H9 (cell line): ENCODE data around the gene SLC25A11. TPM values are rescaled to one million over a fixed set of nuclear protein-coding genes. Genes with fewer than 3 reads are reported as not detected.

Experiments
- DNase-seq: peaks from one replicate; pipeline ENCODE4 v3.0.0-alpha.2; 2017
- H2AFZ ChIP-seq: one replicate; pipeline ENCODE4 v1.6.1; 2013; ENCODE audit warnings: mild to moderate bottlenecking, low read length, control low read depth, moderate library complexity
- H2AK5ac ChIP-seq: 2 replicates; pipeline ENCODE4 v1.6.1; 2013; ENCODE audit warnings: low read length, control low read depth, mixed read lengths; ENCODE audit not compliant: insufficient read length
- H2BK120ac ChIP-seq: one replicate; pipeline ENCODE4 v1.6.1; 2013; ENCODE audit warnings: low read depth, mild to moderate bottlenecking, low read length, control low read depth, inconsistent platforms; ENCODE audit not compliant: poor library complexity, severe bottlenecking
- H2BK12ac ChIP-seq: 2 replicates; pipeline ENCODE4 v1.6.1; 2013; ENCODE audit warnings: low read length, control low read depth, mixed read lengths, low read depth; ENCODE audit not compliant: insufficient read length
- H2BK15ac ChIP-seq: 2 replicates; pipeline ENCODE4 v1.6.1; 2013; ENCODE audit warnings: low read depth, low read length, control low read depth
- H2BK20ac ChIP-seq: one replicate; pipeline ENCODE4 v1.6.1; 2013; ENCODE audit warnings: low read depth, mild to moderate bottlenecking, low read length, control low read depth, inconsistent platforms; ENCODE audit not compliant: poor library complexity, severe bottlenecking
- H2BK5ac ChIP-seq: 2 replicates; pipeline ENCODE4 v1.6.1; 2013; ENCODE audit warnings: low read length, control low read depth, mixed read lengths; ENCODE audit not compliant: insufficient read length
- H3K14ac ChIP-seq: 2 replicates; pipeline ENCODE4 v1.6.1; 2013; ENCODE audit warnings: low read length, control low read depth; ENCODE audit not compliant: insufficient read depth
- H3K18ac ChIP-seq: 2 replicates; pipeline ENCODE4 v1.6.1; 2013; ENCODE audit warnings: low read depth, mild to moderate bottlenecking, mixed read lengths, low read length, control low read depth; ENCODE audit not compliant: insufficient read length
- H3K23ac ChIP-seq: 2 replicates; pipeline ENCODE4 v1.6.1; 2013; ENCODE audit warnings: low read length, control low read depth, mixed read lengths, low read depth; ENCODE audit not compliant: insufficient read length
- H3K23me2 ChIP-seq: 2 replicates; pipeline ENCODE4 v1.6.1; 2013; ENCODE audit warnings: low read depth, mild to moderate bottlenecking, mixed read lengths, low read length, control low read depth; ENCODE audit not compliant: insufficient read length, poor library complexity, severe bottlenecking
- H3K27ac ChIP-seq: 2 replicates; pipeline ENCODE4 v1.5.1; 2013; ENCODE audit warnings: low read length, control low read depth, mixed read lengths, low read depth; ENCODE audit not compliant: insufficient read length
- H3K27me3 ChIP-seq: 2 replicates; pipeline ENCODE4 v1.6.1; 2013; ENCODE audit warnings: low read length, control low read depth, inconsistent platforms; ENCODE audit not compliant: insufficient read depth
- H3K4ac ChIP-seq: 2 replicates; pipeline ENCODE4 v1.6.1; 2013; ENCODE audit warnings: low read depth, mild to moderate bottlenecking, control low read depth, inconsistent platforms, low read length, moderate library complexity
- H3K4me1 ChIP-seq: 2 replicates; pipeline ENCODE4 v1.6.1; 2013; ENCODE audit warnings: low read length, control low read depth, inconsistent platforms; ENCODE audit not compliant: insufficient read depth
- H3K4me2 ChIP-seq: 2 replicates; pipeline ENCODE4 v1.6.1; 2013; ENCODE audit warnings: low read length, control low read depth, mixed read lengths; ENCODE audit not compliant: insufficient read length, insufficient read depth
- H3K56ac ChIP-seq: 2 replicates; pipeline ENCODE4 v1.6.1; 2013; ENCODE audit warnings: low read depth, mild to moderate bottlenecking, mixed read lengths, low read length, control low read depth; ENCODE audit not compliant: insufficient read length
- H3K79me1 ChIP-seq: 2 replicates; pipeline ENCODE4 v1.6.1; 2013; ENCODE audit warnings: low read depth, mild to moderate bottlenecking, moderate library complexity, low read length, control low read depth, inconsistent platforms; ENCODE audit not compliant: insufficient read depth, poor library complexity, severe bottlenecking
- H3K79me2 ChIP-seq: 2 replicates; pipeline ENCODE4 v1.6.1; 2013; ENCODE audit warnings: low read length, control low read depth, inconsistent platforms; ENCODE audit not compliant: insufficient read depth
- H3K9ac ChIP-seq: 2 replicates; pipeline ENCODE4 v1.6.1; 2013; ENCODE audit warnings: low read length, control low read depth, mixed read lengths; ENCODE audit not compliant: insufficient read length; ENCODE audit errors: extremely low read depth
- H3K9me3 ChIP-seq: one replicate; pipeline ENCODE4 v1.6.1; 2013; ENCODE audit warnings: low read depth, low read length, inconsistent platforms; ENCODE audit not compliant: control insufficient read depth
- H3T11ph ChIP-seq: one replicate; pipeline ENCODE4 v1.6.1; 2013; ENCODE audit warnings: mild to moderate bottlenecking, low read length, control low read depth, inconsistent platforms
- H4K20me1 ChIP-seq: one replicate; pipeline ENCODE4 v1.6.1; 2013; ENCODE audit not compliant: control insufficient read depth, insufficient read length, insufficient read depth
- H4K5ac ChIP-seq: 2 replicates; pipeline ENCODE4 v1.6.1; 2013; ENCODE audit warnings: low read depth, mild to moderate bottlenecking, mixed read lengths, low read length, control low read depth; ENCODE audit not compliant: insufficient read length
- H4K8ac ChIP-seq: replicated peaks from 2 replicates; pipeline ENCODE4 v1.6.1; 2013; ENCODE audit warnings: low read length, control low read depth, mixed read lengths, low read depth; ENCODE audit not compliant: insufficient read length
- H4K91ac ChIP-seq: 2 replicates; pipeline ENCODE4 v1.6.1; 2013; ENCODE audit warnings: low read depth, mild to moderate bottlenecking, moderate library complexity, mixed read lengths, low read length, control low read depth; ENCODE audit not compliant: insufficient read length
- H3K27ac Mint-ChIP-seq, 3 experiments: 2 replicates in 2 of 3; 3 replicates in 1 of 3; pipeline ENCODE4 v1.8.0; 2020 to 2021; ENCODE audit warnings: mixed read lengths in 3 of 3, mild to moderate bottlenecking in 1 of 3, moderate library complexity in 1 of 3
- H3K27me3 Mint-ChIP-seq: 2 replicates; pipeline ENCODE4 v1.8.0; 2021; ENCODE audit warnings: low read depth, mild to moderate bottlenecking, moderate library complexity, mixed read lengths
- H3K36me3 Mint-ChIP-seq, 3 experiments: 2 replicates in 2 of 3; 3 replicates in 1 of 3; pipeline ENCODE4 v1.8.0; 2020 to 2021; ENCODE audit warnings: low read depth in 3 of 3, mixed read lengths in 3 of 3; ENCODE audit not compliant: insufficient read depth in 1 of 3
- H3K4me1 Mint-ChIP-seq, 2 experiments: 2 replicates each; pipeline ENCODE4 v1.8.0; 2020; ENCODE audit warnings: mixed read lengths in 2 of 2
- H3K4me3 Mint-ChIP-seq, 2 experiments: 2 replicates in 1 of 2; 3 replicates in 1 of 2; pipeline ENCODE4 v1.8.0; 2020 to 2021; ENCODE audit warnings: mild to moderate bottlenecking in 2 of 2, mixed read lengths in 2 of 2, moderate library complexity in 1 of 2
- H3K9me3 Mint-ChIP-seq, 2 experiments: 2 replicates in 1 of 2; 3 replicates in 1 of 2; pipeline ENCODE4 v1.8.0; 2020; ENCODE audit warnings: mild to moderate bottlenecking in 2 of 2, mixed read lengths in 2 of 2, moderate library complexity in 1 of 2
- CTCF ChIP-seq: fragments of 200-600 bp; sonication (generic); conservative IDR thresholded peaks from 3 replicates; pipeline ENCODE4 v1.8.0; 2021; ENCODE audit warnings: antibody characterized with exemption, mild to moderate bottlenecking
- WGBS: extraction: QIAGEN DNeasy Blood & Tissue Kit; methylation state at CpG from one replicate; pipeline ENCODE4 v1.1.7; 2013; ENCODE audit warnings: missing lambda C conversion rate, low lambda C conversion rate, mixed read lengths; ENCODE audit not compliant: insufficient read length; ENCODE audit errors: extremely low coverage; 5-methylcytosine and 5-hydroxymethylcytosine counted together
- total RNA-seq: library from RNA; stranded (reverse); gene quantifications from 2 replicates; pipeline ENCODE4 v1.2.1, GENCODE V29; 2021

The SLC25A11 gene
- total RNA-seq, 1 experiment from 2014 or later, result 74.9 TPM

- H4K20me1 ChIP-seq, result no peaks in the 10 kb centered on the region
- H3K9me3 ChIP-seq, result no peaks in the 10 kb centered on the region
- H2BK12ac ChIP-seq, result no peak overlapping the region
- no peak overlapping the region for H2BK20ac ChIP-seq
- H3T11ph ChIP-seq, result no peak overlapping the region
- H3K4me1 ChIP-seq, result no peaks in the 10 kb centered on the region
- H2AFZ ChIP-seq, result no peak overlapping the region
- no peak overlapping the region for H2AK5ac ChIP-seq
- no peaks in the 10 kb centered on the region for H3K23me2 ChIP-seq
- H3K27ac ChIP-seq, result no peak overlapping the region
- H3K27me3 ChIP-seq, result no peaks in the 10 kb centered on the region
- Mint-ChIP-seq H3K27me3 (no peaks in the 10 kb centered on the region), H3K4me3 (no peak overlapping the region), H3K9me3 (no peaks in the 10 kb centered on the region), H3K27ac (no peak overlapping the region; a peak in 1 of 7 replicates), H3K36me3 (peaks cover 8 to 53% (median 51%) of the 10 kb centered on the region in 3 experiments; a peak in 6 of 7 replicates), H3K4me1 (peaks cover 0 to 17% of the 10 kb centered on the region in 2 experiments; a peak in 3 of 4 replicates)
- H2BK120ac ChIP-seq, result no peak overlapping the region
- H4K8ac ChIP-seq, result no peak overlapping the region
- H4K5ac ChIP-seq, result no peak overlapping the region
- no peaks in the 10 kb centered on the region for H3K79me1 ChIP-seq
- H3K4me2 ChIP-seq, result no peak overlapping the region
- no CpG with 5 or more reads among the region's 31 CpGs for WGBS
- H3K14ac ChIP-seq, result no peak overlapping the region
- no peak overlapping the region for H3K23ac ChIP-seq
- H2BK15ac ChIP-seq, result no peak overlapping the region
- H3K56ac ChIP-seq, result no peak overlapping the region
- H2BK5ac ChIP-seq, result no peak overlapping the region
- H4K91ac ChIP-seq, result no peak overlapping the region
- DNase-seq, result no peak
- H3K18ac ChIP-seq, result no peak overlapping the region
- H3K9ac ChIP-seq, result no peak overlapping the region
- H3K79me2 ChIP-seq, result no peaks in the 10 kb centered on the region
- H3K4ac ChIP-seq, result no peak overlapping the region
- no peak for TF ChIP-seq CTCF
Observed at GRCh38 chr17:4893721-4894560, 45.9 kb downstream of the SLC25A11 start.
